SJSA1 (cell line): Measurements from ENCODE around the gene WDR82. TPM values are rescaled to one million over a fixed set of nuclear protein-coding genes. Genes with fewer than 3 reads are reported as not detected.
A peak's percentile ranks its signal among the peaks of the same experiment; 100 is the strongest.

Source experiments
- DNase-seq, 2 experiments: peaks; one replicate each; pipeline ENCODE4 v3.0.0-alpha.2; 2015 to 2020; ENCODE audit warnings: low spot score in 2 of 2, low read depth in 1 of 2
- H3K27ac ChIP-seq: fragments of 250-450 bp; sonication (Bioruptor Pico); 2 replicates; pipeline ENCODE4 v1.5.1; 2020; ENCODE audit warnings: mild to moderate bottlenecking, moderate library complexity
- H3K27me3 ChIP-seq: fragments of 250-450 bp; sonication (Bioruptor Pico); replicated peaks from 2 replicates; pipeline ENCODE4 v1.5.1; 2020; ENCODE audit warnings: mild to moderate bottlenecking, moderate library complexity
- H3K36me3 ChIP-seq: fragments of 250-450 bp; sonication (Bioruptor Pico); 2 replicates; pipeline ENCODE4 v1.5.1; 2020; ENCODE audit warnings: mild to moderate bottlenecking
- H3K4me1 ChIP-seq: fragments of 250-450 bp; sonication (Bioruptor Pico); replicated peaks from 2 replicates; pipeline ENCODE4 v1.6.1; 2021; ENCODE audit warnings: mild to moderate bottlenecking
- H3K4me3 ChIP-seq: fragments of 250-450 bp; sonication (Bioruptor Pico); 2 replicates; pipeline ENCODE4 v1.5.1; 2020; ENCODE audit warnings: mild to moderate bottlenecking
- H3K9me3 ChIP-seq: fragments of 250-450 bp; sonication (Bioruptor Pico); replicated peaks from 2 replicates; pipeline ENCODE4 v1.5.1; 2020; ENCODE audit warnings: mild to moderate bottlenecking
- total RNA-seq: library from RNA; depleted of rRNA; stranded (reverse); fragments of >200 nt; shearing (Covaris generic); gene quantifications from 2 replicates; pipeline ENCODE4 v1.2.3, GENCODE V29; 2014

Gene WDR82
- total RNA-seq, 1 experiment from 2014 or later, result 37.0 TPM

DNA sequence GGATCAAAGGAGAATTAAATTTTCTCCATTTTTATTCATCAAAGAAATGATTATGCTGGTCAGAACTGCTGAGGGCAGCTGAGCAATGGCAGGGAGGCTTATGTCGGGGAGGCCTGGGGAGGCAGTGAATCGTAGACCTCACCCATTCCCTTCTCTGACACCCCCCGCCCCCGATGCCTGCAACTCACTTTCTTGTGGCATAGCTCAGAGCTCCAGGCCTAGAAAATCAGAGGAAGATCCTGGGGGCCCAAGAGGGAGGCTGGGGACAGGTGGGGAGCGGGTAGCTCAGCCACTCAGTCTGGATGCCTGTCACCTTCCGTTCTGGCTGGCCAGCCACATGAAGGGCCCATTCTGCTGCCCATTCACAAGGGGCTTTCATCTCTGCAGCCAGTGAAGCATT lies 36.6 kb upstream of the WDR82 start:
- no peak overlapping the region for H3K4me3 ChIP-seq
- no peaks in the 10 kb centered on the region for H3K27me3 ChIP-seq
- H3K9me3 ChIP-seq, result no peaks in the 10 kb centered on the region
- peaks cover 32% of the 10 kb centered on the region for H3K4me1 ChIP-seq
- DNase-seq, result no peak
- H3K36me3 ChIP-seq, result no peaks in the 10 kb centered on the region
- H3K27ac ChIP-seq, result no peak overlapping the region

DNA sequence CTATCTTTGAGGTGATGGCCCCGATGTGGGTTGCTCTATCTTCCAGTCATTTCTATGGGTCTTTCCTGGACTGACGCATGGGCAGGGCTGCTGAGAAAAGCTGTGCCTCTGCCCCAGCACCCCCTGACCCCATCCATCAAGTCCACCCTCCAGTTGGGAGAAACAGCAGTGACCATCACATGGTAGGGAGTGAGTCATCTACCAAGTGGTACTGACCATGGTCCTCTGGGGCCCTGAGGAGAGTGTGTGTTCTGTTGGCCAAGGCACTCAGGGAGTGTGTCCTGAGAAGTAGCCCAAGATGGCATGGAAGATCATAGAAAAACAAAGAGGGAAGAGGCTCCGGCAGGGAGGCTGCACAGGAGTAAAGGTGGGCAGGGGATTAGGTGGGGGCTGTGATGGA lies 36.0 kb upstream of the WDR82 start:
- DNase-seq, result no peak
- no peaks in the 10 kb centered on the region for H3K36me3 ChIP-seq
- H3K9me3 ChIP-seq, result no peaks in the 10 kb centered on the region
- H3K4me3 ChIP-seq, result no peak overlapping the region
- no peaks in the 10 kb centered on the region for H3K27me3 ChIP-seq
- H3K27ac ChIP-seq, result no peak overlapping the region
- peaks cover 32% of the 10 kb centered on the region for H3K4me1 ChIP-seq

DNA sequence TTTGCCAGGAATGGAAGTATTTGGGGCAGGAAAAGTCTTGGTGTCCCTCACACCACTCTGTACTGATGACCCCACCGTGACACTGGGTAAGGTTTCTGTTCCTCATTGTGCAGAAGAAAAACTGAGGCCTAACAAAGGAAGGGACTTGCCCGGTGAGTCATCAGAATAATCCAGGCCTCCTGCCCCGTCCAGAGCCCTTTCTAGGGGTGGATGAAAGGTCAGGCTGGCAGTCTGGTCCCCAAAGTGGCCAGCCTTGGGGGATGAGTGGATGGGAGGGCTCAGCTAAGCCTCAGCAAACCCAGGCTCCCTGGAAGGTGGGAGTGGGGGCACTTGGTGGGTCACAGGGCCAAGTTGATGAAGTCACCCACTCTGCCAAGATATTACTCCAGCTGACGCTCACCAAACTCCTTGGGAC lies 35.3 kb upstream of the WDR82 start:
- Histone ChIP-seq H3K27ac (peak overlapping the region; percentile 19), H3K36me3 (no peaks in the 10 kb centered on the region), H3K4me3 (no peak overlapping the region), H3K4me1 (peaks cover 32% of the 10 kb centered on the region), H3K9me3 (no peaks in the 10 kb centered on the region), H3K27me3 (no peaks in the 10 kb centered on the region)
- peak; percentile 64 to 69 for DNase-seq

DNA sequence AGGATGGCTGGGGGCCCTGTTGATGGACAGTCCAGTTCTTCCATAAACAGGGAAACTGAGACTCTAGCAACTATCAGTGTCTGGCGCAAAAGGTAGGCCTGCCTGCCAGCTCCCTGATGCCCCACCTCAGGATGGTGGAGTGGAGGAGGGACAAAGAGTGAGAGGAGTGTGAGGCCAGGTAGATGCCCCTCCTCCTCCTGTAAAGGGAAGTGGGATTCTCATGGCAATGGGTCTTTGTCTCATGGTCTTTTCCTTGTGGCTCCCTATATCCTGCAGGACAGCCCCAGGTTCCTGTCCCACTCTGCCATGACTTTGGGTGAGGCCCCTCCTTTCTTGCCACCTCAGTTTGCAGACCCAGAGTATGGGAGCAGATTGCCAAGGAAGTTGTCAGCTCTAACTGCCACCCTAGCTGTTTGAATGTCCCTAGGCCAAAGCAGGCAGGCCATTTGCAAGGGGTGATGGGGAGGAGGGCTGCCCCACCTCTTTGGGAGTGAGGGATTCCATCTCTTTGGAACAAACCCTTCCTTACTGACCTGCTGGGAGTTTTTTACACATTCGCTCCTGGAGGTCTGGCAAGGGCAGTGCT lies 34.8 kb upstream of the WDR82 start:
- DNase-seq, result no peak
- Histone ChIP-seq H3K27me3 (no peaks in the 10 kb centered on the region), H3K36me3 (no peaks in the 10 kb centered on the region), H3K4me1 (peaks cover 32% of the 10 kb centered on the region), H3K4me3 (no peak overlapping the region), H3K27ac (peak overlapping the region; percentile 19; the same call in 1 of the 2 replicates), H3K9me3 (no peaks in the 10 kb centered on the region)

DNA sequence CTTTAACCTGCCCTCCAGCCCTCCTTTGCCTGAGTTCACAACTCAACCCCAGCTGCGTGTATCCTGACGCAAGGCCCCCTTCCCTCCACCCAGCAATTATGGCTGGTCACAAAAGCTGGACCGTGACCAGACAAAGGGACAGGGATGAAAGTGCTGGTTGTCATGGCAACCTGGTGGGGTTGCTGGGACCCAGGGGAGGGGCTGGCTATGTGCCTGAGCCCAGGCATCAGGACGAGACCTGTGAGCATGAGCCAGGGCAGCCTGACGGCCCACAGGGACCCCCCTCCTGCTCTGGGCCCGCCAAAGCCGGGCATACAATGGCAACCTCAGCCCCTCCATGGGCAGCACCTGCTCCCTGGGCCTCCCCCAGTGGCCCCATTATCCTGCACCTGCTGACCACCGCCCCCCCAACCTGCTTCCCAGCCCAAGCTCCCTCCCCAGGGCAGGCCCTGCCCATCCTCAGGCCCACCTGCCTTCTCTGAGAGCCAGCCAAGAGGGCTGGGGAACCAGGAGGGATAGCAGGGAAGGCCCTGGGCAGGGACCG lies 33.2 kb upstream of the WDR82 start:
- Histone ChIP-seq H3K27ac (no peak overlapping the region), H3K9me3 (no peaks in the 10 kb centered on the region), H3K27me3 (no peaks in the 10 kb centered on the region), H3K36me3 (no peaks in the 10 kb centered on the region), H3K4me1 (peaks cover 45% of the 10 kb centered on the region), H3K4me3 (no peak overlapping the region)
- DNase-seq, result no peak

DNA sequence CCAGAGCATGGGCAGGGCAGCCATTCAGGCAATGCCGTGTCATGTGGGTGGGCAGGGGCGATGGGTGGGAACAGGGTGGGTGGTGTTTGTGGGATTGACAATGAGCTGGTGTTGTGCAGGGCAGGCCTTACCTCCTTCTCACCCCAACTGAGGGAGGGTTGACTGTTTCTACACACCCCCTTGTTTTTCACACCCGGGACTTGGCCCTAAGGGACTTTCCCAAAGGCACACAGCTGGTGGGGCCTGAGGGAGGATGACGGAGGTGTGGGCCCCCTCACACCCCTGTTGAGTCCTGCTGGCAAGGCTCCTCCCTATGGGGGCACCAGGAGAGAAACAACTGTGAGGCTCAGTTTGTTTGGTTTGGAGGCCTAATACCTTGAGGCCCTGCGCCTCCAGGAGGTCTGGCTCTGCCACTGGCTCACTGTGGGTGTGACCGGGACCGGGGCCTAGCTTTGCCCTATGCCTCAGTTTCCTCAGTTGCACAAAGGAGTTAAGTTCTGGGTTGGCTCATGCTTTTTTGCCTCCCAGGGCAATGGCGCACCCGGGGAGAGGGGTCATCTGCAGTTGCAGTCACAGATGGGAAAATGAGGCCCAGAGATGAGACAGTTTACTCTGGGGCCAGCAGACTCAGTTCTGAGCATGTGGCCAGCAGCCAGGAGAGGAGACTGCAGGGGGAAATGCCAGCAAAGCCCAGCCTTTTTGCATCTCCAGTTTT lies 32.6 kb upstream of the WDR82 start:
- Histone ChIP-seq H3K4me1 (peaks cover 45% of the 10 kb centered on the region), H3K36me3 (no peaks in the 10 kb centered on the region), H3K4me3 (no peak overlapping the region), H3K9me3 (no peaks in the 10 kb centered on the region), H3K27me3 (no peaks in the 10 kb centered on the region), H3K27ac (no peak overlapping the region)
- no peak for DNase-seq

DNA sequence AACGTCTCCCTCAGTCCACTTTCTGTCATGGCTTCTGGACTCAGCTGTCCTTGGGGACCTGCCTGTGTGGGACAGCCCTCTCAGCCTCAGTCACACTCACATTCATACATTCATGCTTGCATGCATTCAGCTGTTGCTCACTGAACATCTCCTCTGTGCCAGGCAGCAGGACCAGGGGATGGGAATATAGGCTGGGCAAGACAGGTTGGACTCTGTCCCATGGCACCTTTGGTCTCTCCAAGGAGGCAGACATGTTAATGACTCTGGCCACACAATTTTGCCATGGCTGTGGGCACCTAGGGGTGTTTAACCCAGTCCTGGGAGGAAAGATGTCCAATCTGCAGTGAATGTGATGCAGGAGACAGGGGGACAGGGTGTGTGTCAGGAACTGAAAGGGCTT lies 29.9 kb upstream of the WDR82 start:
- no peak for DNase-seq
- Histone ChIP-seq H3K9me3 (no peaks in the 10 kb centered on the region), H3K36me3 (no peaks in the 10 kb centered on the region), H3K4me3 (no peak overlapping the region), H3K27ac (no peak overlapping the region), H3K27me3 (no peaks in the 10 kb centered on the region), H3K4me1 (peaks cover 32% of the 10 kb centered on the region)

DNA sequence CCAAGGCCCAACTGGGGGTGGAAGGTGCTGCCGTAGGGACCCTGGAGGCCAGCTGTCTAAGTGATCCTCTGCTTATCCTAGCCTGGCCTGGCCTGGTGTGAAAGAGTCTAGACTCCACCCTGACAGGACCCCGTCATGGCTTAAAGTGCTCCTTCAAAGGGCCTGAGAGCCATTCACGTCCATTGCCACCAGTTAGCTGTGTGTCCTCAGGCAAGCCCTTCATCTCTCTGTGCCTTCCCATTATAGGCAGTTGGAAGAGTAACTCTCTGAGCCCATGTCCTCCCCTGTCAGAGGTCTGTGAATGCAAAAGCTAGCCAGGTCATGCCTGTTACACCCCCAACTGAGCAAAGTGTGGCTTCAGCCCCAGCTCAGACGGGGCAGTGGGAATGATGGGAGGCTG lies 28.5 kb upstream of the WDR82 start:
- Histone ChIP-seq H3K9me3 (no peaks in the 10 kb centered on the region), H3K36me3 (no peaks in the 10 kb centered on the region), H3K27me3 (no peaks in the 10 kb centered on the region)

DNA sequence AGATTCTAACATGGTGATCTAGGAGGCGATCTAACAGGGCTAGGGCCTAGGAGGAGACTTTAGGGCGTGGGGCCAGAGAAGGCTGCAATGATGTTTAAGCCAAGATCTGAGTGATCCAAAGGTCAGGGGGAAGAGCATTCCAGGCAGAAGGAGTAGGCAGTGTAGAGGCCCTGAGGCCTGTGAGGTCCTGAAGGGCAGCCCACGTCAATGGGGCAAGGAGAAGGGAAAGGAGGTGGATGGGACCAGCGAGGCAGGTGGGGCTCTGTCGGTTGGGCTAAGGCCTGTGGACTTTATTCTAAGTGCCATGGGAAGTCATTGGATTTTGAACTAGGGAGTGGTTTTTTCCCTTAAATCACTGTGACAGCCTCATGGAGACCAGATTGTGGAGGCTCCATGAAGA lies 27.5 kb upstream of the WDR82 start:
- Histone ChIP-seq H3K4me1 (peaks cover 23% of the 10 kb centered on the region), H3K36me3 (no peaks in the 10 kb centered on the region), H3K27ac (no peak overlapping the region), H3K27me3 (no peaks in the 10 kb centered on the region), H3K9me3 (no peaks in the 10 kb centered on the region), H3K4me3 (no peak overlapping the region)
- DNase-seq, result no peak

More for the DNA sequence above, 28.5 kb upstream of the WDR82 start:
- DNase-seq, result no peak
- Histone ChIP-seq H3K27ac (no peak overlapping the region), H3K4me3 (no peak overlapping the region), H3K4me1 (peaks cover 27% of the 10 kb centered on the region)

DNA sequence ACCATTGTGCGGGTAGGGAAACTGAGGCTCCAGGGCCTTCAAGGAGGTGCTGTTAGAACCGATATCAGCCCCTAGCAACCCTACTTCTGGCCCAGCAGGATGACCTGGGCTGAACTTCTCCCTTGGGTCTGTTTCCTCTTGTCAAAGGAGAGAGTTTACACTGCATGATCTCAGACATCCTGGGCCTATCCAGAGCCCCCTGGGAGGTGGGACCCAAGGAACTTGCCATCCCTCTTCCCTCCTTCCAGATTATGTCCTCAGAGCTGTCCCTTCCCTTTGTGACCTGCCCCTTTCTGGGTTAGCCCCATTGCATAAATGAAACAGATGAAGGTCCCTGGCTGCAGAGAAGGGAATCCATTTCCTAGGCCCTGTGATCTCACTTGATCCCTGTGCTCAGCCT lies 25.4 kb upstream of the WDR82 start:
- H3K9me3 ChIP-seq, result no peaks in the 10 kb centered on the region
- DNase-seq, result no peak
- no peak overlapping the region for H3K4me3 ChIP-seq
- peaks cover 39% of the 10 kb centered on the region for H3K4me1 ChIP-seq
- H3K27ac ChIP-seq, result no peak overlapping the region
- H3K27me3 ChIP-seq, result no peaks in the 10 kb centered on the region
- H3K36me3 ChIP-seq, result no peaks in the 10 kb centered on the region

DNA sequence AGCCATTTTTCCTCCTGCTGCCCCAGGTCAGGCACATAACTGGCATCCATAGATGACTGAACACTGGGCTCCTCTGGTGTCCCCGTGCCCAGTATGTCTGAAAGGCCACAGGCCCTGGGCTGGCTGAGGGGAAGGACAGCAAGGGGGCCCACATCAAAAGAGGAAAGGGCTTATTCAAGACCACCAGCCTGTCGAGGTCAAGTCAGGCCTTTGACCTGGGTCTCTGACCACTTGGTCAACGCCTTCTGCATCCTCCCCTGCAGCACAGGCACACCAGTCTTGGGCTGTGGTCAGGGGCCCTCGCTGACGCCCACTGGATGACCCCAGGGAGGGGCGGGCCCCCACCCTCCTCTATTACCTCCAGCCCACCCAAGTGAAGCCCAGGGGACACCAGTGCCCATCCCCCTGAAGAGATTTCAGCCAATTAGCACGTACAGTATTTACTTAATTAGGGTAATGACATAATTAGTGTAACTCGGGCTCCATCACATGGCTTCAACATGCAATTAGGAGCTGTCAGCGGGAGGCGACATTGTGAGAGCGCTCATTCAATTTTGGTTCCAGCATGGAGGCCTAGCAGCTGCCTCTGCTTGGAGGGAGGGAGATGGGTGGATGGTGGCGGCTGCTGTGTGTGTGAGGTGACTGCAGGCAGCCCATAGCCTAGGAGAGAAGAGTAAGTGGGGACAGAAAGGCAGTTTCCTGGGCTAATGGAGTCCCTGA lies 24.1 kb upstream of the WDR82 start:
- no peaks in the 10 kb centered on the region for H3K27me3 ChIP-seq
- H3K4me3 ChIP-seq, result no peak overlapping the region
- H3K36me3 ChIP-seq, result no peaks in the 10 kb centered on the region
- DNase-seq, result no peak
- no peaks in the 10 kb centered on the region for H3K9me3 ChIP-seq
- H3K4me1 ChIP-seq, result peaks cover 40% of the 10 kb centered on the region
- H3K27ac ChIP-seq, result no peak overlapping the region

DNA sequence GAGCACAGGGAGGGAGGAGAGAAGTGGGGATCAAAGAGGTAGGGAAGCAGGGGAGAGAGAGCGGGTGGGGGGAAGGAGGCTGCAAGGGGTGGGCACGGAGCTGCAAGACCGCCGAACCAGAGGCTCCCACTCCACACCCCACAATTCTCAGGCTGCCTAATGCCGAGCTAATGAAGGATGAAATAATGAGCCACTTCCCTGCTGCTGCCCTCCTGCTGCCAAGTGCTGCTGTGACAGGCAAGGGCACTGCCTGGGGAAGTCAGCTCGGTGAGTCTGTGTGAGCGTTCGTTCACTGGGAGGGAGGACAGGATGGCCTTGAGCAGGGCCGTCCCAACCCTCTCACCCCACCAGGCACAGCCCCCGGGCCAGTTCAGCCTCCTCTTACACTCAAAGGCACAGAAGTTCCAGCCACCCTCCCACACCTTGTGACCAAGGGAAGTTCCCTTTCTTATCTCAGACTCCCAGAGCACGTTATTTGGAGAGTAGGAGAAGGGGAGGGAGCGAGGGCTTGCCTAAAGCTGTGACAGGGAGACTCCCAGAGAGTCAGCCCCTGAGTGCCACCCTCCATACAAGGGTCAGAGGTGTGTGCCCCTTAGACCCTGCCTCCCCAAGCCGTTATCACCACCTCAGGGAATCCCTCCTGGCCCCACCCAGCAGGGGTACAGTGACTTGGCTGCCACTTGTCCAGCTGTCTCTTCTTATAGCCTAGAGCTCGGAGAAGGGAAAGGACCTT lies 21.6 kb upstream of the WDR82 start:
- Histone ChIP-seq H3K36me3 (no peaks in the 10 kb centered on the region), H3K9me3 (no peaks in the 10 kb centered on the region), H3K27ac (peak overlapping the region; percentile 16), H3K4me1 (peaks cover 33% of the 10 kb centered on the region), H3K4me3 (no peak overlapping the region), H3K27me3 (no peaks in the 10 kb centered on the region)
- DNase-seq, result peak in 1 of 2 experiments; percentile 53

DNA sequence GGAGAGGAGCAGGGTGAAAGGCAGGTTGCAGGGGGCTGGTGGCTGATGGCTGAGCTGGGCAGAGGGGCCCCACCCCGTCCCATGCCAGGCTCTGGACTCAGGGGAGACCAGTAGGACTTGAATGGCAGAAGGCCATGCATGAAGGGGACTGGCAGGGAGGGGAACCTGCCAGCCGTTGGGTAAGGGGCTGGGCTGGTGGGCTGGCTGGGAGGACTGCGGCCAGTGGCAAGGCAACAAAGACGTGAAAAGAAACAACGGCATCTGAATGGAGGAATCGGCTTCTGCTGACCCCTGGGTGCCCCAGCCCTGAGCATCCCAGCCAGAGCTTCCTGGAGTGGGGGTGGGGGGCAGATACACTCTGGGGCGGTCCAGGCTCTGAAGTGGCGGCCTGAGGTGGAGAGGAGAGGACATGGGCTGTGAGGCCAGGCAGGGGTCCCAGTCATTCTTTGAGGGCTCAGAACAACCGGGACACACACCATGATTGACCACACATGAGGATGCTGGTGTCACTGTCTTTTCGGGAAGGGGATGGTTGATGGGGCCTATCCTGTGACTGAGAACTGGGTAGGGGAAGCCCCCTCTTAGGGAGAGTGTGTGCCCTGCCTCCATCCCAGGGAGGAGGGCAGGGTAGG lies 20.9 kb upstream of the WDR82 start:
- no peak overlapping the region for H3K27ac ChIP-seq
- DNase-seq, result no peak
- H3K9me3 ChIP-seq, result no peaks in the 10 kb centered on the region
- peaks cover 33% of the 10 kb centered on the region for H3K4me1 ChIP-seq
- H3K36me3 ChIP-seq, result no peaks in the 10 kb centered on the region
- H3K4me3 ChIP-seq, result no peak overlapping the region
- no peaks in the 10 kb centered on the region for H3K27me3 ChIP-seq
